H1 (cell line): ENCODE results near the gene WNT5A. TPM values are rescaled to one million over a fixed set of nuclear protein-coding genes. Genes with fewer than 3 reads are reported as not detected.

Experiments used
- CTCF ChIA-PET: fragments of 300-600 bp; sonication (Branson Sonifier 250); formaldehyde crosslinking; loops from one replicate; lab custom pipeline; 2021; ENCODE audit not compliant: partially characterized antibody; lab: Charles Lee
- POLR2A ChIA-PET: fragments of 300-600 bp; sonication (Branson Sonifier 250); formaldehyde crosslinking; loops from one replicate; lab custom pipeline; 2021; ENCODE audit warnings: inconsistent platforms; ENCODE audit not compliant: partially characterized antibody; lab: Charles Lee
- DNase-seq, 2 experiments: peaks; one replicate each; pipeline versions ENCODE4 v3.0.0 to v3.0.0-alpha.2; 2010 to 2022; ENCODE audit warnings: low spot score in 2 of 2, low read depth in 1 of 2, mixed read lengths in 1 of 2
- FAIRE-seq: peaks from 2 replicates; lab custom pipeline; 2011; peaks lifted over from hg19 to GRCh38; lab: Jason Lieb, UNC
- H2AFZ ChIP-seq: 2 replicates; pipeline ENCODE4 v1.8.1; 2012; ENCODE audit warnings: low read length, inconsistent platforms
- H2AK5ac ChIP-seq: 2 replicates; pipeline ENCODE4 v1.6.1; 2013; ENCODE audit warnings: low read depth, low read length
- H2BK120ac ChIP-seq: replicated peaks from 2 replicates; pipeline ENCODE3; 2013; ENCODE audit warnings: low read depth, low read length, inconsistent platforms
- H2BK12ac ChIP-seq: 2 replicates; pipeline ENCODE4 v1.6.1; 2013; ENCODE audit warnings: low read depth, low read length
- H2BK15ac ChIP-seq: 2 replicates; pipeline ENCODE4 v1.6.1; 2013; ENCODE audit warnings: low read length
- H2BK20ac ChIP-seq: 2 replicates; pipeline ENCODE4 v1.6.1; 2013; ENCODE audit warnings: low read length
- H2BK5ac ChIP-seq: 2 replicates; pipeline ENCODE4 v1.6.1; 2013; ENCODE audit warnings: low read depth, low read length
- H3K14ac ChIP-seq: 2 replicates; pipeline ENCODE4 v1.6.1; 2013; ENCODE audit warnings: inconsistent platforms; ENCODE audit not compliant: insufficient read length
- H3K18ac ChIP-seq: 2 replicates; pipeline ENCODE4 v1.6.1; 2013; ENCODE audit warnings: low read length; ENCODE audit errors: extremely low read depth
- H3K23ac ChIP-seq: 2 replicates; pipeline ENCODE4 v1.6.1; 2013; ENCODE audit warnings: inconsistent platforms; ENCODE audit not compliant: insufficient read length
- H3K23me2 ChIP-seq: 2 replicates; pipeline ENCODE4 v1.6.1; 2013; ENCODE audit warnings: low read depth, low read length
- H3K27ac ChIP-seq: 2 replicates; pipeline ENCODE4 v1.6.1; 2011; ENCODE audit warnings: low read depth, low read length, inconsistent platforms
- H3K27me3 ChIP-seq, 4 experiments: replicated peaks in 1 of 4; 1 replicate in 1 of 4; 2 replicates in 3 of 4; pipeline versions ENCODE4 v1.6.1 to v1.8.1; 2011 to 2013; ENCODE audit warnings: low read length in 3 of 4, mild to moderate bottlenecking in 3 of 4, inconsistent platforms in 2 of 4, mixed read lengths in 2 of 4, moderate library complexity in 1 of 4; ENCODE audit not compliant: control insufficient read depth in 3 of 4, insufficient read depth in 3 of 4; ENCODE audit errors: extremely low read depth in 1 of 4
- H3K36me3 ChIP-seq, 4 experiments: 2 replicates each; pipeline versions ENCODE4 v1.6.1 to v1.8.1; 2011 to 2013; ENCODE audit warnings: mild to moderate bottlenecking in 4 of 4, low read length in 3 of 4, moderate library complexity in 2 of 4, control low read depth in 1 of 4, inconsistent platforms in 1 of 4; ENCODE audit not compliant: insufficient read depth in 4 of 4, control insufficient read depth in 2 of 4
- H3K4ac ChIP-seq: replicated peaks from 2 replicates; pipeline ENCODE3; 2013; ENCODE audit warnings: low read length, low read depth, mixed read lengths, inconsistent platforms; ENCODE audit not compliant: insufficient read length
- H3K4me1 ChIP-seq, 4 experiments: replicated peaks in 1 of 4; 1 replicate in 1 of 4; 2 replicates in 3 of 4; pipeline versions ENCODE4 v1.6.1 to v1.8.1; 2011 to 2013; ENCODE audit warnings: low read length in 3 of 4, inconsistent platforms in 2 of 4, mixed read lengths in 1 of 4; ENCODE audit not compliant: insufficient read depth in 4 of 4, control insufficient read depth in 3 of 4
- H3K4me2 ChIP-seq, 2 experiments: 2 replicates each; pipeline versions ENCODE4 v1.6.1 to v1.8.1; 2011 to 2013; ENCODE audit warnings: low read depth in 2 of 2, low read length in 2 of 2, control low read depth in 1 of 2, inconsistent platforms in 1 of 2, mild to moderate bottlenecking in 1 of 2; ENCODE audit not compliant: insufficient read depth in 1 of 2
- H3K4me3 ChIP-seq, 4 experiments: fragments of 200-600, 300-600 bp in 1 of 4; sonication (generic), shearing (Covaris generic), sonication (Bioruptor Twin) in 1 of 4; 2 replicates each; pipeline versions ENCODE4 v1.5.1 to v1.8.1; 2011 to 2016; ENCODE audit warnings: low read length in 4 of 4, low read depth in 3 of 4, control low read depth in 2 of 4, inconsistent platforms in 2 of 4, mild to moderate bottlenecking in 2 of 4, mixed read lengths in 1 of 4, moderate library complexity in 1 of 4; ENCODE audit not compliant: insufficient read depth in 2 of 4; ENCODE audit errors: extremely low read depth in 1 of 4
- H3K56ac ChIP-seq: replicated peaks from 2 replicates; pipeline ENCODE3; 2013; ENCODE audit warnings: low read depth, mild to moderate bottlenecking, mixed read lengths, low read length, inconsistent platforms; ENCODE audit not compliant: insufficient read length
- H3K79me1 ChIP-seq: 2 replicates; pipeline ENCODE4 v1.6.1; 2013; ENCODE audit warnings: low read depth, low read length, control low read depth
- H3K79me2 ChIP-seq, 2 experiments: 2 replicates each; pipeline versions ENCODE4 v1.6.1 to v1.8.1; 2012 to 2013; ENCODE audit warnings: low read length in 2 of 2, mild to moderate bottlenecking in 2 of 2, inconsistent platforms in 1 of 2; ENCODE audit not compliant: insufficient read depth in 2 of 2, control insufficient read depth in 1 of 2
- H3K9ac ChIP-seq, 4 experiments: replicated peaks in 1 of 4; 1 replicate in 1 of 4; 2 replicates in 3 of 4; pipeline versions ENCODE4 v1.6.1 to v1.8.1; 2011 to 2013; ENCODE audit warnings: low read depth in 3 of 4, low read length in 3 of 4, control low read depth in 2 of 4, mild to moderate bottlenecking in 2 of 4, moderate library complexity in 2 of 4, inconsistent platforms in 1 of 4; ENCODE audit errors: extremely low read depth in 1 of 4
- H3K9me3 ChIP-seq, 2 experiments: 2 replicates each; pipeline versions ENCODE4 v1.6.1 to v1.8.1; 2012 to 2013; ENCODE audit warnings: mild to moderate bottlenecking in 2 of 2, moderate library complexity in 2 of 2, control low read depth in 1 of 2, inconsistent platforms in 1 of 2, low read depth in 1 of 2, low read length in 1 of 2, mixed read lengths in 1 of 2; ENCODE audit not compliant: insufficient read depth in 2 of 2
- H4K20me1 ChIP-seq, 2 experiments: replicated peaks in 1 of 2; 2 replicates each; pipeline versions ENCODE3 to v1.8.1; 2011 to 2013; ENCODE audit warnings: inconsistent platforms in 2 of 2, low read length in 2 of 2, mild to moderate bottlenecking in 1 of 2; ENCODE audit not compliant: insufficient read depth in 2 of 2, control insufficient read depth in 1 of 2
- H4K5ac ChIP-seq: 2 replicates; pipeline ENCODE4 v1.6.1; 2013; ENCODE audit warnings: low read length, low read depth, mixed read lengths, inconsistent platforms; ENCODE audit not compliant: insufficient read length
- H4K8ac ChIP-seq: 2 replicates; pipeline ENCODE4 v1.8.0; 2013; ENCODE audit warnings: mild to moderate bottlenecking, moderate library complexity, low read length, inconsistent platforms; ENCODE audit not compliant: insufficient read depth; ENCODE audit errors: extremely low read depth
- H4K91ac ChIP-seq: replicated peaks from 2 replicates; pipeline ENCODE3; 2013; ENCODE audit warnings: low read length, mixed read lengths, inconsistent platforms; ENCODE audit not compliant: insufficient read length
- BRCA1 ChIP-seq: IDR thresholded peaks from 2 replicates; pipeline ENCODE4 v1.6.1; 2012; ENCODE audit warnings: low read depth, low read length, improper control_type of control experiment
- CREB1 ChIP-seq: IDR thresholded peaks from 2 replicates; pipeline ENCODE4 v1.6.1; 2012; ENCODE audit warnings: inconsistent platforms
- EP300 ChIP-seq, 2 experiments: IDR thresholded peaks; 1 replicate in 1 of 2; 2 replicates in 1 of 2; pipeline ENCODE4 v1.6.1; 2011 to 2012; ENCODE audit warnings: low read depth in 2 of 2, low read length in 2 of 2, mild to moderate bottlenecking in 2 of 2, borderline replicate concordance in 1 of 2, inconsistent platforms in 1 of 2, moderate library complexity in 1 of 2
- FOSL1 ChIP-seq: IDR thresholded peaks from 2 replicates; pipeline ENCODE4 v1.6.1; 2011; ENCODE audit warnings: mild to moderate bottlenecking, low read depth, low read length, moderate library complexity; ENCODE audit not compliant: insufficient read depth
- GTF2F1 ChIP-seq: IDR thresholded peaks from 2 replicates; pipeline ENCODE4 v1.6.1; 2012; ENCODE audit warnings: low read depth, low read length, improper control_type of control experiment, borderline replicate concordance
- MAFK ChIP-seq: IDR thresholded peaks from 2 replicates; pipeline ENCODE4 v1.6.1; 2012; ENCODE audit warnings: low read depth, mild to moderate bottlenecking, improper control_type of control experiment, low read length
- NANOG ChIP-seq: IDR thresholded peaks from 2 replicates; pipeline ENCODE4 v1.6.1; 2011; ENCODE audit warnings: low read length, low read depth, mild to moderate bottlenecking, inconsistent platforms; ENCODE audit not compliant: insufficient read depth, poor library complexity, severe bottlenecking
- POLR2AphosphoS5 ChIP-seq: IDR thresholded peaks from 2 replicates; pipeline ENCODE4 v1.6.1; 2011; ENCODE audit warnings: low read depth, low read length
- RFX5 ChIP-seq: IDR thresholded peaks from 2 replicates; pipeline ENCODE4 v1.6.1; 2011; ENCODE audit warnings: low read depth, low read length, improper control_type of control experiment, borderline replicate concordance
- SIN3A ChIP-seq, 2 experiments: IDR thresholded peaks in 1 of 2; conservative IDR thresholded peaks in 1 of 2; 2 replicates each; pipeline ENCODE4 v1.6.1; 2011 to 2012; ENCODE audit warnings: low read length in 2 of 2, improper control_type of control experiment in 1 of 2, low read depth in 1 of 2, mild to moderate bottlenecking in 1 of 2
- SP2 ChIP-seq: IDR thresholded peaks from 2 replicates; pipeline ENCODE4 v1.6.1; 2012; ENCODE audit warnings: mild to moderate bottlenecking, low read length, inconsistent platforms
- TBP ChIP-seq: IDR thresholded peaks from 2 replicates; pipeline ENCODE4 v1.6.1; 2011; ENCODE audit warnings: low read depth, low read length, improper control_type of control experiment
- TEAD4 ChIP-seq: IDR thresholded peaks from 2 replicates; pipeline ENCODE4 v1.6.1; 2012; ENCODE audit warnings: low read depth, low read length, inconsistent platforms, mixed read lengths
- WGBS, 2 experiments: shearing (Covaris generic) in 1 of 2; methylation state at CpG; one replicate each; pipeline versions ENCODE4 v1.1.6 to v1.1.7; 2013 to 2015; ENCODE audit warnings: low lambda C conversion rate in 2 of 2, mixed read lengths in 2 of 2, inconsistent platforms in 1 of 2, low coverage in 1 of 2, missing lambda C conversion rate in 1 of 2; ENCODE audit not compliant: insufficient replicate concordance in 2 of 2, insufficient coverage in 1 of 2, insufficient read length in 1 of 2; ENCODE audit errors: extremely low coverage in 1 of 2, missing lambda C conversion rate in 1 of 2; 5-methylcytosine and 5-hydroxymethylcytosine counted together
- polyA plus RNA-seq, 7 experiments: library from polyadenylated mRNA; depleted of rRNA in 3 of 7; stranded (reverse) in 5 of 7; unstranded in 2 of 7; fragments of >200 nt in 5 of 7; fragments of 200-250 nt in 2 of 7; gene quantifications; 1 replicate in 5 of 7; 2 replicates in 1 of 7; 4 replicates in 1 of 7; pipeline versions ENCODE4 v1.2.1 to v1.2.3, GENCODE V29; 2011 to 2013; ENCODE audit warnings: missing spikeins in 2 of 7, mixed read lengths in 2 of 7
- total RNA-seq: library from RNA; stranded (reverse); fragmentation: NEBNext Ultra II Directional; extraction: Animal tissue kit (Norgen Biotek cat#: 25700); gene quantifications from 2 replicates; pipeline ENCODE4 v1.2.1, GENCODE V29; 2021

The WNT5A gene
- total and polyA plus RNA-seq, 2 of the 8 experiments (the other 6 are each of a cell fraction or from before 2014, with no cell fraction given) = 3.9 to 5.6 TPM

DNA sequence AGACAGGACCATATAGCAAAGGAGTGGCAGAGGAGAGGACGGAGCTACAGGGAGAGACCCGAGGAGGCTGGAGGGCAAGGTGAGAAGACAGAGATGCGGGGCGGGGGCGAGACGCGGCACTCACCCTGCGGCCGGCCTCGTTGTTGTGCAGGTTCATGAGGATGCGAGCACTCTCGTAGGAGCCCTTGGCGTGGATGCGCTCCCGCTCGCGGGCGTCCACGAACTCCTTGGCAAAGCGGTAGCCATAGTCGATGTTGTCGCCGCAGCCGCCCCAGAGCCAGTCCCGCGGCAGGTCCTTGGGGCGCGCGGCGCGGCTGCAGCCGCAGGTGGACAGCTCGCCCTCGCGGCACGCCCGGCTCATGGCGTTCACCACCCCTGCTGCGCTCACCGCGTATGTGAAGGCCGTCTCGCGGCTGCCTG, 12.9 kb downstream of the WNT5A start:
- H3K27ac ChIP-seq = no peak overlapping the region
- peak overlapping the region; percentile 60; the same call in 1 of the 2 replicates for H2BK12ac ChIP-seq
- H2AFZ ChIP-seq = no peak overlapping the region; the same call in 1 of the 2 replicates
- no peak overlapping the region for H3K4ac ChIP-seq
- ChIA-PET CTCF (interaction anchor here (0.6 to 2.2 kb wide), 4 partner anchors 36 to 782 kb away, joined by 3 to 5 read pairs (median 4); no protein-coding TSS in a partner anchor), POLR2A (interaction anchor here (0.6 to 0.9 kb wide), 2 partner anchors 8 to 284 kb away, joined by 3 to 4 read pairs; no protein-coding TSS in a partner anchor)
- H3K27me3 ChIP-seq = peaks cover 12 to 32% (median 21%) of the 10 kb centered on the region in 4 experiments
- H3K56ac ChIP-seq = no peak overlapping the region
- no peak for FAIRE-seq
- no peak overlapping the region for H2BK5ac ChIP-seq
- H4K8ac ChIP-seq = no peak overlapping the region
- no peaks in the 10 kb centered on the region for H3K9me3 ChIP-seq
- no peak overlapping the region; the same call in 1 of the 2 replicates for H2BK20ac ChIP-seq
- peak overlapping the region; percentile 38; the same call in 1 of the 2 replicates for H3K18ac ChIP-seq
- no peak overlapping the region; the same call in 1 of the 2 replicates for H2BK15ac ChIP-seq
- H4K5ac ChIP-seq = no peak overlapping the region
- no peak overlapping the region for H2BK120ac ChIP-seq
- H4K20me1 ChIP-seq = no peaks in the 10 kb centered on the region
- peak overlapping the region; percentile 3 to 55 (median 48) for H3K4me3 ChIP-seq
- DNase-seq = peak in 1 of 2 experiments; percentile 59
- peaks cover 0 to 2% (median 0%) of the 10 kb centered on the region in 4 experiments; a peak in 2 of 7 replicates for H3K4me1 ChIP-seq
- H2AK5ac ChIP-seq = no peak overlapping the region
- no peaks in the 10 kb centered on the region for H3K79me1 ChIP-seq
- H3K36me3 ChIP-seq = 0 out of 8 replicates have a peak, but pooled peaks cover 0 to 1% (median 0%) of the 10 kb centered on the region in 4 experiments
- 10% methylated on average over 38 of the region's 44 CpGs; no CpG with 5 or more reads in 1 of the 2 experiments for WGBS, 2 experiments
- H3K79me2 ChIP-seq = no peaks in the 10 kb centered on the region
- peaks cover 6% of the 10 kb centered on the region; the same call in 1 of the 2 replicates for H3K23me2 ChIP-seq
- no peak overlapping the region for H4K91ac ChIP-seq
- H3K4me2 ChIP-seq = peak overlapping the region; percentile 56 to 77
- H3K14ac ChIP-seq = no peak overlapping the region
- no peak overlapping the region for H3K23ac ChIP-seq
- H3K9ac ChIP-seq = no peak overlapping the region
- TF ChIP-seq POLR2AphosphoS5 = no peak
- no peak for TF ChIP-seq SIN3A (conservative IDR thresholded peaks at IDR 0.05 in 1 of 2, IDR thresholded peaks at IDR 0.05 in 1 of 2; ENCODE audit: low read depth in 1 of 2, low read length in 2 of 2)
- TF ChIP-seq BRCA1 = no peak
- TF ChIP-seq SP2 = no peak
- no peak for TF ChIP-seq NANOG
- TF ChIP-seq TEAD4 = no peak
- TF ChIP-seq FOSL1 = no peak
- TF ChIP-seq MAFK = no peak
- no peak for TF ChIP-seq EP300 (IDR thresholded peaks at IDR 0.05; ENCODE audit: borderline replicate concordance in 1 of 2, low read depth in 2 of 2, low read length in 2 of 2)
- TF ChIP-seq GTF2F1 = no peak
- no peak; the same call in 1 of the 2 replicates for TF ChIP-seq CREB1
- TF ChIP-seq RFX5 = no peak
- no peak for TF ChIP-seq TBP
